Psoas muscle (tissue), 8 donors: Measurements from ENCODE around the gene CDK5R2. TPM values are rescaled to one million over a fixed set of nuclear protein-coding genes. Genes with fewer than 3 reads are reported as not detected.

Experiments
- ATAC-seq, 4 donors: fragments of 200-7000 bp; cut with Tn5 transposase; one replicate each; pipeline ENCODE4 v1.9.1; 2020; ENCODE audit warnings: moderate library complexity in 3 of 4, mild to moderate bottlenecking in 2 of 4
- DNase-seq, 2 donors: peaks; one replicate each; pipeline ENCODE4 v3.0.0-alpha.2; 2020
- H3K27ac ChIP-seq: fragments of 200-600 bp; one replicate; pipeline ENCODE4 v1.8.0; 2022
- H3K27me3 ChIP-seq, 3 donors: fragments of 200-600 bp in 1 of 3; one replicate each; pipeline versions ENCODE4 v1.6.1 to v1.8.0; 2013 to 2022; ENCODE audit warnings: low read length in 2 of 3, mild to moderate bottlenecking in 2 of 3, moderate library complexity in 1 of 3; ENCODE audit not compliant: insufficient read depth in 3 of 3
- H3K36me3 ChIP-seq, 2 donors: fragments of 200-600 bp in 1 of 2; one replicate each; pipeline versions ENCODE4 v1.6.1 to v1.8.0; 2013 to 2022; ENCODE audit warnings: low read depth in 1 of 2, mild to moderate bottlenecking in 1 of 2, moderate library complexity in 1 of 2; ENCODE audit not compliant: insufficient read depth in 1 of 2
- H3K4me1 ChIP-seq: fragments of 200-600 bp; one replicate; pipeline ENCODE4 v1.8.0; 2022
- H3K4me3 ChIP-seq: fragments of 200-600 bp; one replicate; pipeline ENCODE4 v1.8.0; 2022; ENCODE audit warnings: mild to moderate bottlenecking
- H3K9me3 ChIP-seq: fragments of 200-600 bp; one replicate; pipeline ENCODE4 v1.8.0; 2022
- CTCF ChIP-seq: fragments of 200-600 bp; IDR thresholded peaks from one replicate; pipeline ENCODE4 v1.8.0; 2022; ENCODE audit warnings: antibody characterized with exemption
- WGBS, 3 donors: extraction: QIAGEN DNeasy Blood & Tissue Kit; methylation state at CpG; one replicate each; pipeline versions ENCODE4 v1.1.6 to v1.1.7; 2013; 5-methylcytosine and 5-hydroxymethylcytosine counted together
- intact Hi-C, 2 donors: fragments of 100-400 bp; cut with DNase I; formaldehyde crosslinking; loops; one replicate each; pipeline versions ENCODE4 v1.11.0 to v1.14.2; 2022
- polyA plus RNA-seq, 3 donors: library from polyadenylated mRNA; stranded (reverse); fragments of 200-250 nt; gene quantifications; one replicate each; pipeline ENCODE4 v1.2.3, GENCODE V29; 2013
- total RNA-seq, 4 donors: library from RNA; stranded (reverse); fragmentation: NEBNext Ultra II Directional in 2 of 4; extraction: Animal tissue kit (Norgen Biotek cat#: 25700) in 2 of 4; gene quantifications; one replicate each; pipeline versions ENCODE4 v1.2.1 to v1.2.4, GENCODE V29; 2021 to 2023
- donor health status: healthy with polysubstance abuse.
- donor health status: DM: no; HTN: no; CAD: no; lungs with moderate emphysema.
- donor health status: Bipolar disorder and iron deficiency.
- donor health status: healthy.
- donor health status: DM: yes; HTN: yes; CAD: no.
- donor health status: DM: no; HTN: no; CAD: no.
- donor health status: DM: no; HTN: no; CAD: no.
- donor health status: DM: yes; HTN: yes; CAD: no.

The CDK5R2 gene
- total and polyA plus RNA-seq, 7 donors = 0.03 TPM; not detected in 6

- intact Hi-C loops = no loop called here
- ATAC-seq (no peak), DNase-seq (no peak)
- Histone ChIP-seq H3K9me3 (no peaks in the 10 kb centered on the region), H3K4me3 (no peak overlapping the region), H3K36me3 (no peaks in the 10 kb centered on the region), H3K27me3 (peaks cover 0 to 80% (median 28%) of the 10 kb centered on the region in 3 donors), H3K4me1 (peaks cover 16% of the 10 kb centered on the region), H3K27ac (no peak overlapping the region)
- WGBS, 3 donors = 47 to 55% (median 49%) methylated on average over 8 to 9 of the region's 9 CpGs
- no peak for TF ChIP-seq CTCF
Observed at GRCh38 chr2:218999881-219000568, 40.6 kb downstream of the CDK5R2 start.

GRCh38 chr2:219000569-219000960 is 41.1 kb downstream of the CDK5R2 start:
- H3K36me3 ChIP-seq = no peaks in the 10 kb centered on the region
- no peak overlapping the region for H3K27ac ChIP-seq
- no peak overlapping the region for H3K4me3 ChIP-seq
- DNase-seq (no peak), ATAC-seq (no peak)
- peaks cover 0 to 80% (median 26%) of the 10 kb centered on the region in 3 donors for H3K27me3 ChIP-seq
- no peak for TF ChIP-seq CTCF
- H3K4me1 ChIP-seq = peaks cover 16% of the 10 kb centered on the region
- 59 to 64% (median 62%) methylated on average over 8 of the region's 8 CpGs for WGBS, 3 donors
- intact Hi-C loops = no loop called here
- H3K9me3 ChIP-seq = no peaks in the 10 kb centered on the region

- H3K4me1 ChIP-seq = peaks cover 15% of the 10 kb centered on the region
- intact Hi-C loops = no loop called here
- peaks cover 0 to 80% (median 22%) of the 10 kb centered on the region in 3 donors for H3K27me3 ChIP-seq
- no peaks in the 10 kb centered on the region for H3K36me3 ChIP-seq
- DNase-seq (no peak), ATAC-seq (no peak)
- no peaks in the 10 kb centered on the region for H3K9me3 ChIP-seq
- 52 to 60% (median 59%) methylated on average over 15 to 26 of the region's 26 CpGs for WGBS, 3 donors
- no peak overlapping the region for H3K4me3 ChIP-seq
- TF ChIP-seq CTCF = no peak
- no peak overlapping the region for H3K27ac ChIP-seq
Observed at GRCh38 chr2:219001100-219001576, 41.7 kb downstream of the CDK5R2 start.

GRCh38 chr2:219001577-219002394 is 42.3 kb downstream of the CDK5R2 start:
- ATAC-seq (peak in 2 of 4 donors; percentile 43 to 48), DNase-seq (no peak)
- Histone ChIP-seq H3K9me3 (no peaks in the 10 kb centered on the region), H3K27ac (no peak overlapping the region), H3K27me3 (peaks cover 0 to 82% (median 20%) of the 10 kb centered on the region in 3 donors), H3K4me3 (no peak overlapping the region), H3K4me1 (peaks cover 13% of the 10 kb centered on the region), H3K36me3 (no peaks in the 10 kb centered on the region)
- no peak for TF ChIP-seq CTCF
- intact Hi-C loops = no loop called here
- WGBS, 3 donors = 7 to 14% (median 12%) methylated on average over 39 to 70 of the region's 70 CpGs
